GM12872 (cell line): ENCODE data around the gene RPS6KA4.

Experiments used
- TF ChIP-seq, protein P1 (sequence below): IDR thresholded peaks from 3 replicates; pipeline ENCODE4 v1.5.1; 2011; ENCODE audit warnings: low read depth, mild to moderate bottlenecking, low read length, moderate library complexity; ENCODE audit not compliant: insufficient read depth

The RPS6KA4 gene

GRCh38 chr11:64333556-64333955 lies 25.4 kb upstream of the RPS6KA4 start:
- TF ChIP-seq, protein P1, sequence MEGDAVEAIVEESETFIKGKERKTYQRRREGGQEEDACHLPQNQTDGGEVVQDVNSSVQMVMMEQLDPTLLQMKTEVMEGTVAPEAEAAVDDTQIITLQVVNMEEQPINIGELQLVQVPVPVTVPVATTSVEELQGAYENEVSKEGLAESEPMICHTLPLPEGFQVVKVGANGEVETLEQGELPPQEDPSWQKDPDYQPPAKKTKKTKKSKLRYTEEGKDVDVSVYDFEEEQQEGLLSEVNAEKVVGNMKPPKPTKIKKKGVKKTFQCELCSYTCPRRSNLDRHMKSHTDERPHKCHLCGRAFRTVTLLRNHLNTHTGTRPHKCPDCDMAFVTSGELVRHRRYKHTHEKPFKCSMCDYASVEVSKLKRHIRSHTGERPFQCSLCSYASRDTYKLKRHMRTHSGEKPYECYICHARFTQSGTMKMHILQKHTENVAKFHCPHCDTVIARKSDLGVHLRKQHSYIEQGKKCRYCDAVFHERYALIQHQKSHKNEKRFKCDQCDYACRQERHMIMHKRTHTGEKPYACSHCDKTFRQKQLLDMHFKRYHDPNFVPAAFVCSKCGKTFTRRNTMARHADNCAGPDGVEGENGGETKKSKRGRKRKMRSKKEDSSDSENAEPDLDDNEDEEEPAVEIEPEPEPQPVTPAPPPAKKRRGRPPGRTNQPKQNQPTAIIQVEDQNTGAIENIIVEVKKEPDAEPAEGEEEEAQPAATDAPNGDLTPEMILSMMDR: no peak

DNA sequence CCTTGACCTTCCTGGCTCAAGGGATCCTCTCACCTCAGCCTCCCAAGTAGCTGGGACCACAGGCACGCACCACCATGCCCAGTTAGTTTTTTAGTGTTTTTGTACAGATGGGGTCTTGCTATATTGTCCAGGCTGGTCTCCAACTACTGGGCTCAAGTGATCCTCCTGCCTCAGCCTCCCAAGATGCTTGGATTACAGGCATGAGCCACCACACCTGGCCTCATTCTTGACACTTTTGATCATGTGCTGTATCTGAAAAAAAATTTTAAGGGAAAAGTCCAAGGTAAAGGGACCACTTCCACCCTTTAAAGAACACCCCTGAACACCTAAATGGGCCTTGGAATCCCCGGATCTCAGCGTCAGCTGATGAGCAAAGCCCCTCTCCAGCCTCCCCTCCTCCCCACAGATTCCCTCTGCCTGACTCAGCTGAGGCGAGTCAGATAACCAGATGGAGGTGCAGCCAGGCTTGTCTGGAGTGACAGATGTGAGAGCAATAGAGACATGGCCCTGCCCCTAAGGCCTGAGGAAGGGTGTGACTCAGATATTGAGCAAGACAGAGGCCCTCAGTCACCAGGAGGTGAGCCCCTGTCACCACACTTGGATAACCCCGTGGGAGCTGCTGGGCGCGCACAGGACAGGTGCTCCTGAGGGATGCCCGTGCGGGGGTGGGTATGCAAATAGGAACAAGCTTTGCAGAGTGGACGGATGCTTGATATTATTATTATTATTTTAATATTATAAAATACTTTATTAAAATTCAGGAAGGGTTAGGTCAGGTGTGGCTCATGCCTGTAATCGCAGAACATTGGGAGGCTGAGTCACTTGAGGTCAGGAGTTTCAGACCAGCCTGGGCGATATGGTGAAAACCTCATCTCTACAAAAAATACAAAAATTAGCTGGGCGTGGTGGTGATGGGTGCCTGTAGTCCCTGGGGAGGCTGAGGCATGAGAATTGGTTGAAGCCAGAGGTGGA lies 23.9 kb upstream of the RPS6KA4 start:
- TF ChIP-seq, protein P1: no peak; the same call in 2 of the 3 replicates

DNA sequence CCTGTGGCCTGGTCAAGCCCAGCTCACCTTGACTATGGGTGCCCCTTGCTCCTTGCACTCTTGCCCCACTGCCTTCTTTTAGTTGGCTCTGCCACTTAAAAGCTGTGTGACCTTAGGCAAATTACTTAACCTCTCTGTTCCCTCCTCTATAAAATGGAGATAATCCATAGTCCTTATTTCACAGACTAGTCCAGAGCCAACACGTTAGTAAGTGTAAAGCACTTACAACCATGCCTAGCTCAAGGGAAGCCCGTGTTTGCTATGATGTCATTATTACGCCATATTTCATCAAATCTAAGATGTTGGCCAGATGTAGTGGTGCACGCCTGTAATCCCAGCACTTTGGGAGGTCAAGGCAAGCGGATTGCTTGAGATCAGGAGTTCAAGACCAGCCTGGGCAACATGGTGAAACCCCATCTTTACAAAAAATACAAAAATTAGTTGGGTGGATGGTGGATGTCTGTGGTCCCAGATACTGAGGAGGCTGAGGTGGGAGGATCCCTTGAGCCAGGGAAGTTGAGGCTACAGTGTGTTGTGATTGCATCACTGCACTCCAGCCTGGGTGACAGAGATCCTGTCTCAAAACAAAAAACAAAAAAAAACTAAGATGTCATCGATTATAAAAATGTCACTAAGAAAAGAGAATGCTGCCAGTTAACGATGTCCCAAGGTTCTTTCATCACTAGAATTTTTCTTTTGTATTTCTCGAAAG lies 21.3 kb upstream of the RPS6KA4 start:
- TF ChIP-seq, protein P1: no peak

DNA sequence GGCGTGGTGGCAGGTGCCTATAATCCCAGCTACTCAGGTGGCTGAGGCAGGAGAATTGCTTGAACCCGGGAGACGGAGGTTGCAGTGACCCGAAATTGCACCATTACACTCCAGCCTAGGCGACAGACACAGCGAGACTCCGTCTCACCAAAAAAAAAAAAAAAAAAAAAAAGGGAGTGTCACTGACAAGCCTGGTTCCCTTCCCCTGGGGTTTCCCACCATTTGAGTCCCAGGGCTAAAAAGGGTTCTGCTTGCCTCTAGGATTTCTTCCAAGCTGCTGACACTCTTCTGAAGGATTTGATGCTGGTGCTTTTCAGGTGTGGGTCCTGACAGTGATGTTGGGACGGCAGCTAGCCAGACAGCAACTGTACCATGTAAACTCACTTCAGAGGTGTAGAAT lies 20.2 kb upstream of the RPS6KA4 start:
- TF ChIP-seq, protein P1: no peak

DNA sequence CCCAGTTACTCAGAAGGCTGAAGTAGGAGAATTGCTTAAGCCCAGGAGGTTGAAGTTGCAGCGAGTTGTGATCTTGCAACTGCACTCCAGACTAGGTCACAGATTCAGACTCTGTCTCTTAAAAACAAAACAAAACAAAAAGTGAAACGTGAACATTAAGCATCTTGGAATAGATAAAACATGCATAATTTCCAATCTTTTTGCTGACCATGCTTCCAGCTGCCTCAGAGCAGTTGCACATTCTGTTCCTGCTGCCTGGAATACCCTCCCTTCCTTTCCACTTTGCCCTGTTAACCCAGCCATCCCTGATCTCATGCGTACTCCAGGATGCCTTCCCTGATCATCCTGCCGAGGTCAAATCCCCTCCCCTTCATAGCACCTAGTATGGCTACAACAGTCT lies 19.7 kb upstream of the RPS6KA4 start:
- TF ChIP-seq, protein P1: no peak

- TF ChIP-seq, protein P1: no peak
These were observed 19.1 kb upstream of the RPS6KA4 start, which contains the start of gene CCDC88B for GRCh38 chr11:64339754-64340408. Gene CCDC88B, plus strand, starts transcription at chr11:64340204. Its CDS starts 63 bp downstream, at chr11:64340267.
